NT2/D1 (cell line): Measurements from ENCODE around the gene MYBPHL.

ENCODE experiments used
- YY1 ChIP-seq: IDR thresholded peaks from 2 replicates; pipeline ENCODE4 v1.6.1; 2011; ENCODE audit not compliant: insufficient read length, insufficient read depth
- ZNF274 ChIP-seq: IDR thresholded peaks from 2 replicates; pipeline ENCODE4 v1.6.1; 2011; ENCODE audit warnings: mild to moderate bottlenecking, low read depth, low read length

DNA sequence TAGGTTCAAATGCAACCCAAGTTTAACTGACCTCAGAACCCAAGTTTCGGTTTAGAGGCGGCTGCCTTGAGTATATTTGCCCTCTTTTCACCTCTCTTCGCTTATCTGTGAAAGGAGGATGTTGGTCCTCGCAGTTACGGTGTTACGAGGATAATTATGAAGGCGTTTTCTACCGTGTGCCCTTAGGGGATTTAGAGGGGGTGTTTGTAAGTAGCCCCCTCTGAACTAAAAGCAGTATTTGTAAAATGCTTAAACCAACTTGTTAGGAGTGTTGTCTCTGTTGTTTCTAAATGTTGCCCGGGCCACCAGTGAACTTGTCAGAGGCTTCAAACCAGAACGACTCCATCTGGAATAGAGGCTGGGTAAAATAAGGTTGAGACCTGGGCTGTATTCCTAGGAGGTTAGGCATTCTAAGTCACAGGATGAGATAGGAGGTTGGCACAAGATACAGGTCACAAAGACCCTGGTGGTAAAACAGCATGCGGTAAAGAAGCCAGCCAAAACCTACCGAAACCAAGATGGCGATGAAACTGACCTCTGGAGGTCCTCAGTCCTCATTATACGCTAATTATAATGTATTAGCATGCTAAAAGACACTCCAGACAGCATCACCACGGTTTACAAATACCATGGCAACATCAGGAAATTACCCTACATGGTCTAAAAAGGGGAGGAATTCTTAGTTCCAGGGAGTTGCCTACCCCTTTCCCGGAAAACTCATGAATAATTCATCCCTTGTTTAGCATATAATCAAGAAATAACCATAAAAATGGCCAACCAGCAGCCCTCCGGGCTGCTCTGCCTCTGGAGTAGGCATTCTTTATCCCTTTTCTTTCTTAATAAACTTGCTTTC is 22.8 kb downstream of the MYBPHL start:
- TF ChIP-seq YY1 (no peak), ZNF274 (no peak)
